Immature natural killer cell (primary cell): ENCODE results near the gene DBP. TPM values are rescaled to one million over a fixed set of nuclear protein-coding genes. Genes with fewer than 3 reads are reported as not detected.

Source experiments
- DNase-seq, 3 donors: peaks; one replicate each; pipeline ENCODE4 v3.0.0; 2022; ENCODE audit warnings: mixed read lengths in 1 of 3
- H3K27ac Mint-ChIP-seq, 6 donors: one replicate each; pipeline ENCODE4 v1.8.0; 2020; ENCODE audit warnings: mixed read lengths in 6 of 6, mild to moderate bottlenecking in 5 of 6, inconsistent platforms in 4 of 6, moderate library complexity in 3 of 6
- H3K27me3 Mint-ChIP-seq, 3 donors: one replicate each; pipeline ENCODE4 v1.8.0; 2020 to 2021; ENCODE audit warnings: low read depth in 3 of 3, mild to moderate bottlenecking in 3 of 3, mixed read lengths in 3 of 3, moderate library complexity in 3 of 3, inconsistent platforms in 1 of 3
- H3K36me3 Mint-ChIP-seq, 3 donors: one replicate each; pipeline ENCODE4 v1.8.0; 2020; ENCODE audit warnings: mixed read lengths in 3 of 3, inconsistent platforms in 2 of 3, mild to moderate bottlenecking in 2 of 3
- H3K4me1 Mint-ChIP-seq, 2 donors: one replicate each; pipeline ENCODE4 v1.8.0; 2020; ENCODE audit warnings: inconsistent platforms in 2 of 2, mild to moderate bottlenecking in 2 of 2, mixed read lengths in 2 of 2, moderate library complexity in 1 of 2
- H3K4me3 Mint-ChIP-seq, 5 donors: one replicate each; pipeline ENCODE4 v1.8.0; 2020; ENCODE audit warnings: mild to moderate bottlenecking in 5 of 5, mixed read lengths in 5 of 5, inconsistent platforms in 3 of 5, moderate library complexity in 3 of 5
- H3K9me3 Mint-ChIP-seq, 6 donors: one replicate each; pipeline ENCODE4 v1.8.0; 2020; ENCODE audit warnings: mild to moderate bottlenecking in 6 of 6, mixed read lengths in 6 of 6, inconsistent platforms in 4 of 6, moderate library complexity in 3 of 6
- polyA plus RNA-seq, 3 donors: library from polyadenylated mRNA; unstranded; fragments of 300-500 nt; fragmentation: Illumina TruSeq; gene quantifications; one replicate each; pipeline ENCODE4 v1.2.3, GENCODE V29; 2021

Gene DBP
- polyA plus RNA-seq, 3 donors from 2014 or later: 23.6 to 65.1 (median 26.3) TPM

GRCh38 chr19:48673436-48674100, 36.4 kb upstream of the DBP start:
- no peak overlapping the region for H3K4me3 Mint-ChIP-seq
- H3K27me3 Mint-ChIP-seq: peaks cover 3 to 12% (median 9%) of the 10 kb centered on the region in 3 donors
- peaks cover 12 to 14% of the 10 kb centered on the region in 2 donors for H3K4me1 Mint-ChIP-seq
- no peaks in the 10 kb centered on the region for H3K36me3 Mint-ChIP-seq
- no peak for DNase-seq
- H3K27ac Mint-ChIP-seq: no peak overlapping the region
- peaks cover 0 to 4% (median 0%) of the 10 kb centered on the region in 6 donors for H3K9me3 Mint-ChIP-seq

DNA sequence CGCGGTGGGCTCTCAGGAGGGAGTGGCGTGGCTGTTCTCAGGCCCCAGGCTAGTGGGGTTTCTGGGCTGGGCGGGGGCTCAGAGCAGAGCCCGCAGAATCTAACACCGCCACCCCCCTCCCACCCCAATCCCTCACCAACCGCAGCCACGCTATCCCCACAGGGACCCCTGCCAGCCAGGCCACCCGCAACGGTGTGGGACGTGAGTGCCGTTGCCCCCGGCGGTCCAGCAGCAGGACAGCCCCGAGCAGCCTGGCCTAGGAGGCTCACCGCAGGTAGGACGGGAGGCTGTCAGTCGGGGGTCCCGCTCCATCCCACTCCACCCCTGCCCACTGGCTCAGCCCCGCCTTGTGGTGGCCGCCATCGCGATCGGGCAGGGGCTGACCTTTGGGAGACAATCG, 35.8 kb upstream of the DBP start, which contains the start of gene NTN5:
NTN5 (minus strand) TSS at position 24 of the 400 bp plus-strand sequence. CDS start 2,031 bp downstream, outside the sequence.
- H3K4me1 Mint-ChIP-seq: peaks cover 12 to 14% of the 10 kb centered on the region in 2 donors
- no peaks in the 10 kb centered on the region for H3K36me3 Mint-ChIP-seq
- peaks cover 0 to 4% (median 0%) of the 10 kb centered on the region in 6 donors for H3K9me3 Mint-ChIP-seq
- H3K27ac Mint-ChIP-seq: no peak within 1 kb of the TSS
- H3K27me3 Mint-ChIP-seq: peaks cover 3 to 12% (median 9%) of the 10 kb centered on the region in 3 donors
- no peak for DNase-seq
- H3K4me3 Mint-ChIP-seq: no peak within 1 kb of the TSS

DNA sequence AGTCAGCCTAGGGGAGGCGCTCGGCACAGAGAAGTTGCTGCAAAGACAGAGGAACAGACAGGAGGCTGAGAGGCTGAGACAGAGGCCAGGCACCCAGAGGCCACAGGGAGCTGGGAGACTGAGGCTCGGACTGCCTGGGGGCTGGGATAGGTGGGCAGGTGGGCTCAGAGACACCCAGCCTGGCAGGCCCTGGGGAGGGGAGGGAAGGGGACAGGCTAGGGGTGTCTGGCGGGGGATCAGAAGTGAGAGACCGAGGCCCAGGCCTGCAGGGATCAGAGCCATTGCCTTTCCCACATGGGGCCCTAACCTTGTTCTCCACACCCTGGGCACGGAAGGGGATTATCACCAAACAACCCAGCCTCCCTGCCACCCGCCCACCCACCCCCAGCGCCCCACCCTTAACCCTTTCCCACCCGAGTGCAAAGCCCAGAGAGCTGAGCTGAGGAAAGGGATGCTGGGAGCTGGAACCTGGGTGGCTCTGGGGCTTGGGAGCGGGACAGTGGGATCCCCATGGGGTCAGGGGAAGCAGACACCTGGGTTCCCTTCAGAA, 34.3 kb upstream of the DBP start:
- H3K9me3 Mint-ChIP-seq: peaks cover 0 to 4% (median 0%) of the 10 kb centered on the region in 6 donors
- H3K27ac Mint-ChIP-seq: no peak overlapping the region
- DNase-seq: no peak
- H3K36me3 Mint-ChIP-seq: no peaks in the 10 kb centered on the region
- H3K4me3 Mint-ChIP-seq: no peak overlapping the region
- peaks cover 12 to 14% of the 10 kb centered on the region in 2 donors for H3K4me1 Mint-ChIP-seq
- peaks cover 3 to 16% (median 9%) of the 10 kb centered on the region in 3 donors for H3K27me3 Mint-ChIP-seq

GRCh38 chr19:48670699-48671445, 33.7 kb upstream of the DBP start:
- Mint-ChIP-seq H3K27ac (no peak overlapping the region), H3K27me3 (peaks cover 3 to 16% (median 9%) of the 10 kb centered on the region in 3 donors), H3K4me1 (peaks cover 12 to 14% of the 10 kb centered on the region in 2 donors)

GRCh38 chr19:48669903-48670668, 32.9 kb upstream of the DBP start:
- Mint-ChIP-seq H3K9me3 (peaks cover 0 to 4% (median 0%) of the 10 kb centered on the region in 6 donors), H3K4me1 (peaks cover 6 to 10% of the 10 kb centered on the region in 2 donors), H3K27me3 (peaks cover 3 to 16% (median 6%) of the 10 kb centered on the region in 3 donors), H3K27ac (peak overlapping the region in 4 of 6 donors; percentile 5 to 67 (median 54)), H3K36me3 (no peaks in the 10 kb centered on the region), H3K4me3 (peak overlapping the region in 1 of 5 donors; percentile 9)
- DNase-seq: no peak

More at GRCh38 chr19:48670699-48671445, 33.7 kb upstream of the DBP start:
- Mint-ChIP-seq H3K4me3 (no peak overlapping the region), H3K9me3 (peaks cover 0 to 4% (median 0%) of the 10 kb centered on the region in 6 donors), H3K36me3 (no peaks in the 10 kb centered on the region)
- DNase-seq: no peak

- no peak for DNase-seq
- Mint-ChIP-seq H3K9me3 (peaks cover 0 to 4% (median 0%) of the 10 kb centered on the region in 6 donors), H3K27ac (peak overlapping the region in 4 of 6 donors; percentile 42 to 87 (median 74)), H3K27me3 (peaks cover 5 to 16% (median 6%) of the 10 kb centered on the region in 3 donors), H3K4me3 (no peak overlapping the region), H3K4me1 (peaks cover 4 to 9% of the 10 kb centered on the region in 2 donors), H3K36me3 (no peaks in the 10 kb centered on the region)
Measured at GRCh38 chr19:48668761-48669160, 31.6 kb upstream of the DBP start.

DNA sequence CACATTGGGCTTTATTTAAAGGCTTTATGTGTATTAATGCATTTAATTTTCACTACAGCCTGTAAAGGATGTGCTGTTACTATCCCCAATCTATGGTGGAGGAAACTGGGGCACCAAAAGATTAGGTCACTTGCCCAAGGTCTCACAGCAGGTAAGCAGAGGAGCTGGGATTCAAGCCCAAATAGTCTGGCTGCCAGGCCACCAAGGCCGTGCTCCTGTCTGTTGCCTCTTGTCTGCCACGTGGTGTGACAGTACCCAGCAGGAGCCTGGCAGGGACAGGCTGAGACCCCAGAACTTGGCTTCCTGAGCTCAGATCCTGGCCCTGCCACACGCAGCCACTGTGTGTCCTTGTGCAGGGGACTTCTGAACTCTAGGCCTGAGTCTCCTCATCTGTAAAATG, 31.2 kb upstream of the DBP start:
- H3K4me1 Mint-ChIP-seq: peaks cover 4 to 9% of the 10 kb centered on the region in 2 donors
- peak overlapping the region in 1 of 6 donors; percentile 71 for H3K27ac Mint-ChIP-seq
- peaks cover 5 to 16% (median 6%) of the 10 kb centered on the region in 3 donors for H3K27me3 Mint-ChIP-seq
- no peak for DNase-seq
- H3K9me3 Mint-ChIP-seq: peaks cover 0 to 4% (median 0%) of the 10 kb centered on the region in 6 donors
- H3K4me3 Mint-ChIP-seq: no peak overlapping the region
- no peaks in the 10 kb centered on the region for H3K36me3 Mint-ChIP-seq

DNA sequence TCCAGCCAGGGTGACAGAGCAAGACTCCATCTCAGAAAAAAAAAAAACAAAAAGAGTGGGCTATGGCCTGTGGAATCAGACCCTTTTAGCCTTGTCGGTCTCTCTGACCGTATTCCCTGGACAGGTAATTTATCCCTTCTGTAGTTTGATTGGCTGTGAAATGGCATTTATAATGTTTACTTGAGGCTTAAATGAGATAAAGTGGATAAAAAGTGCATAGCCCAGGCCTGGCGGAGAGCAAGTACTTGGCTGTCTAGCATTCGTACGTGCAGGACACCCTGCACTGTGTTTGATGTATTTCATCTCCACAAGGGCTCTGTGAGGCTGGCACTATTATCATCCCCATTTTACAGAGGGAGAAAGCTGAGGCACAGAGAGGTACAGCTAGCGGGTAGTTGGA, 28.6 kb upstream of the DBP start:
- DNase-seq: no peak
- Mint-ChIP-seq H3K4me1 (peaks cover 11 to 16% of the 10 kb centered on the region in 2 donors), H3K36me3 (no peaks in the 10 kb centered on the region), H3K4me3 (no peak overlapping the region), H3K27ac (no peak overlapping the region), H3K9me3 (peaks cover 0 to 4% (median 0%) of the 10 kb centered on the region in 6 donors), H3K27me3 (peaks cover 8 to 12% (median 9%) of the 10 kb centered on the region in 3 donors)

GRCh38 chr19:48664476-48664875, 27.3 kb upstream of the DBP start:
- Mint-ChIP-seq H3K9me3 (no peaks in the 10 kb centered on the region), H3K4me1 (peaks cover 14% of the 10 kb centered on the region in 2 donors), H3K27ac (no peak overlapping the region), H3K36me3 (no peaks in the 10 kb centered on the region), H3K27me3 (peaks cover 4 to 8% (median 8%) of the 10 kb centered on the region in 3 donors), H3K4me3 (no peak overlapping the region)
- DNase-seq: no peak

DNA sequence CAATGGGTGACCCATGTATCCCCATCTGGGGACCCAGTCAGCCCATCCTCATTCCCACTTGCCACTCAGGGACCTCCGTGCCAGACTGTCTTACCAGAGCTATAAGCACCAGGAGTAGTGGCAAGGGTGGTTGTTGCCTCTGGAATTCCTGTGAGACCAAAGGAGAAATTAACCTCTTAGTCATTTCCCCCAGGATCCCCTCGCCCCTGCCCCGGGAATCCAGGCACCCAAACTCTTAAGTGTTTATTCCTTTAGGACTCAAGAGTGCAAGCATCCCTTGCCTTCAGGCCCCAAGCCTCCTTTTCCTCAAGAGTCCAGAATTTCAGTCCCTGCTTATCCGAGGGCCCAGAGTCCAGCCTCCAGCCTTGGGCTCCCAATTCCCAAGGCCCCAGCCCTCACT, 26.5 kb upstream of the DBP start:
- DNase-seq: no peak
- Mint-ChIP-seq H3K36me3 (no peaks in the 10 kb centered on the region), H3K27me3 (peaks cover 3 to 8% (median 5%) of the 10 kb centered on the region in 3 donors), H3K27ac (no peak overlapping the region), H3K4me3 (no peak overlapping the region), H3K9me3 (no peaks in the 10 kb centered on the region), H3K4me1 (peaks cover 10 to 11% of the 10 kb centered on the region in 2 donors)

GRCh38 chr19:48661711-48662090, 24.5 kb upstream of the DBP start:
- Mint-ChIP-seq H3K36me3 (no peaks in the 10 kb centered on the region), H3K27me3 (peaks cover 0 to 12% (median 3%) of the 10 kb centered on the region in 3 donors), H3K9me3 (no peaks in the 10 kb centered on the region), H3K4me1 (peaks cover 10% of the 10 kb centered on the region in 2 donors), H3K27ac (no peak overlapping the region), H3K4me3 (no peak overlapping the region)
- no peak for DNase-seq

DNA sequence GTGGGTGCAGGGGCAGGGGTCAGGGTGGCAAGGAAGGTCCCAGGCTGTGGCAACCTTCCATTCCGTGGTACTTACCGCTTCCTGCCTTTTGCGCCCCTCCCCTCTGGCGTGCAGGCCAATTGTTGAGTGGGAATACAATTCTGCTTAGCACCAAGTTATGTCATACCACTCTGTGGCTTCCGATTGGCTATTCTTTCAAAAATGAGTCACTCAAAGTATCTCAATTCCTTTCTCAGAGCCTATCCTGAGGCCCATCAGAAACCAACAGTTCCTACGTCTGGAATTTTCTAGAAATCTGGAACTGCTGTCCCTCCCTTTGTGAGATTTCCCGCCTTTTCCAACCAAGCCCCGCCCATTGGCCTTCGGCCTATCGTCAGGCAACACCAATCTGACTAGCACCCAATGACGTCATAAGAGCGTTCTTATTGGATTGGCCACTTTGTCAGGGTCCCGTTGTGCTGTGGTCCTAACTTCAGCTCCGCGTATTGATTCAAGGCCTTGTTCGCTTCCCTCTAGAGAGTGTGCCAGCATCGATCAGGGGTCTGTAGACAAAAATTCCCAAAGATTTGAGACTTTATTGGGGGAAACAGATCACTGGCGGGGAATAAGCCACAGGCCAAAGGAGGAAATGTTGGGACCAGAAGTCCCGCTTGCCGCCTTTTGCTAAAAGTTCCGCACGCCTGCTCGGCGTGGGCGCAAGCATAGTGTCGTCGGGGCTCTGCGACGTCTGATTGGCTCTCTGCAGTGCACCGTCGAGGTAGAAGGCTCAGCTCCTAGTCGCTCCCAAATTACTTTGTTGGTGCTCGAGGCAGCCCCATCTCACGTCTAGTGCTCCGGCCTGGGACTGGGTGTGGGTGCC, 23.9 kb upstream of the DBP start:
- Mint-ChIP-seq H3K9me3 (no peaks in the 10 kb centered on the region), H3K27ac (peak overlapping the region; percentile 78 to 99 (median 96)), H3K36me3 (no peaks in the 10 kb centered on the region), H3K4me3 (peak overlapping the region; percentile 79 to 91 (median 87)), H3K27me3 (peaks cover 0 to 12% (median 3%) of the 10 kb centered on the region in 3 donors), H3K4me1 (peaks cover 10% of the 10 kb centered on the region in 2 donors)
- peak; percentile 87 to 89 (median 87) for DNase-seq
